ENCODE data around the gene MRFAP1.

MRFAP1 gene

GRCh38 chr4:6640292-6641163, at the start of gene MRFAP1:
Gene MRFAP1, plus strand, starts transcription at chr4:6640685. Its CDS starts 178 bp downstream, at chr4:6640863.
- TF ChIP-seq, protein P1, sequence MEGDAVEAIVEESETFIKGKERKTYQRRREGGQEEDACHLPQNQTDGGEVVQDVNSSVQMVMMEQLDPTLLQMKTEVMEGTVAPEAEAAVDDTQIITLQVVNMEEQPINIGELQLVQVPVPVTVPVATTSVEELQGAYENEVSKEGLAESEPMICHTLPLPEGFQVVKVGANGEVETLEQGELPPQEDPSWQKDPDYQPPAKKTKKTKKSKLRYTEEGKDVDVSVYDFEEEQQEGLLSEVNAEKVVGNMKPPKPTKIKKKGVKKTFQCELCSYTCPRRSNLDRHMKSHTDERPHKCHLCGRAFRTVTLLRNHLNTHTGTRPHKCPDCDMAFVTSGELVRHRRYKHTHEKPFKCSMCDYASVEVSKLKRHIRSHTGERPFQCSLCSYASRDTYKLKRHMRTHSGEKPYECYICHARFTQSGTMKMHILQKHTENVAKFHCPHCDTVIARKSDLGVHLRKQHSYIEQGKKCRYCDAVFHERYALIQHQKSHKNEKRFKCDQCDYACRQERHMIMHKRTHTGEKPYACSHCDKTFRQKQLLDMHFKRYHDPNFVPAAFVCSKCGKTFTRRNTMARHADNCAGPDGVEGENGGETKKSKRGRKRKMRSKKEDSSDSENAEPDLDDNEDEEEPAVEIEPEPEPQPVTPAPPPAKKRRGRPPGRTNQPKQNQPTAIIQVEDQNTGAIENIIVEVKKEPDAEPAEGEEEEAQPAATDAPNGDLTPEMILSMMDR (IDR thresholded peaks at IDR 0.05; ENCODE audit: low read depth, low read length, missing control alignments) = no peak
- in situ Hi-C loops (cut with HindIII; ENCODE audit: low sequenced_read_pairs) = loop anchor here (5.0 kb wide), 1 partner anchor 38 kb away; no protein-coding TSS in a partner anchor
- peak within 1 kb of the TSS; percentile 68 for H3K4me3 ChIP-seq (ENCODE audit: low read depth, low read length)
- DNase-seq (ENCODE audit: low read depth) = peak; percentile 86

- H3K4me3 ChIP-seq (ENCODE audit: low read depth, low read length) = no peak overlapping the region
- in situ Hi-C loops (cut with HindIII; ENCODE audit: low sequenced_read_pairs) = loop anchor here (10.0 kb wide), 1 partner anchor 73 kb away; no protein-coding TSS in a partner anchor
- TF ChIP-seq, protein P1 (IDR thresholded peaks at IDR 0.05; ENCODE audit: low read depth, low read length, missing control alignments) = no peak
- no peak for DNase-seq (ENCODE audit: low read depth)
These were observed 49.2 kb upstream of the MRFAP1 start for GRCh38 chr4:6591313-6591712.

DNA sequence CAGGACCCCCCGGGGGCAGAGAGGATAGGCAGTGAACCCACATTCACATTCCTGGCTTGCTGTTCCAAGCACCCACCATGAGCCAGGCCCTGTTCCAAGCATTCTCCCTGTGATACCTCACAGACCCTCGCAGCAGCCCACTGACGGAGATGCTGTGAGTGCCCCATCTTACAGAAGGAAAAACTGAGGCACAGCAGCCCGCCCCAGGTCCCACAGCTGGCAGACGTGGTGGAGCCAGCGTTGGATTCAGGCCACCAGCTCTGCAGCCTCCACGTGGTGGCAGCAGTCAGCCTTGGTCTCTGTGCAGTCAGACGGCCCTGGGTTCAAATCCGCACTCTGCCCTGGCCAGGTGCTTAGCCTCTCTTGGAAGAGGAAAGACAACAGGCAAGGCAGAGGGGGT, 48.7 kb upstream of the MRFAP1 start:
- DNase-seq (ENCODE audit: low read depth) = no peak
- in situ Hi-C loops (cut with HindIII; ENCODE audit: low sequenced_read_pairs) = loop anchor here (10.0 kb wide), 1 partner anchor 73 kb away; no protein-coding TSS in a partner anchor
- TF ChIP-seq, protein P1 (IDR thresholded peaks at IDR 0.05; ENCODE audit: low read depth, low read length, missing control alignments) = no peak
- H3K4me3 ChIP-seq (ENCODE audit: low read depth, low read length) = no peak overlapping the region

GRCh38 chr4:6592804-6593563, 47.5 kb upstream of the MRFAP1 start:
- no peak overlapping the region for H3K4me3 ChIP-seq (ENCODE audit: low read depth, low read length)
- in situ Hi-C loops (cut with HindIII; ENCODE audit: low sequenced_read_pairs) = loop anchor here (10.0 kb wide), 1 partner anchor 72 kb away; no protein-coding TSS in a partner anchor
- TF ChIP-seq, protein P1 (IDR thresholded peaks at IDR 0.05; ENCODE audit: low read depth, low read length, missing control alignments) = no peak
- no peak for DNase-seq (ENCODE audit: low read depth)

DNA sequence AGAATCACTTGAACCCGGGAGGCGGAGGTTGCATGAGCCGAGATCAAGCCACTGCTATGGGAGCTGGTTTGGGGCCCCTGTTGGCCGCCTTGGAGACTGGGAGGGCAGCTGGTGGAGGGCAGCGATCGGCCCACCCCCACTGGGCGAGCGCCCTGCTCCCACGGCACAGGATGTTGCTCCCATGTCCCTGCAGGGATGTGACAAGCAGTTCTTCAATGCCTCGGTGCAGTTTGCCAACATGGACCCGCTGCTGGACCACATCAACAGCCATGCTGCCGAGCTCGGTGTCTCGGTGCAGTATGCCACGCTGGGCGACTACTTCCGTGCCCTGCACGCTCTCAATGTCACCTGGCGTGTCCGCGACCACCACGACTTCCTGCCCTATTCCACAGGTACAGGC, 46.1 kb upstream of the MRFAP1 start:
- TF ChIP-seq, protein P1 (IDR thresholded peaks at IDR 0.05; ENCODE audit: low read depth, low read length, missing control alignments) = no peak
- H3K4me3 ChIP-seq (ENCODE audit: low read depth, low read length) = no peak overlapping the region
- in situ Hi-C loops (cut with HindIII; ENCODE audit: low sequenced_read_pairs) = loop anchor here (10.0 kb wide), 1 partner anchor 70 kb away; no protein-coding TSS in a partner anchor
- no peak for DNase-seq (ENCODE audit: low read depth)

GRCh38 chr4:6594826-6595355, 45.6 kb upstream of the MRFAP1 start:
- TF ChIP-seq, protein P1 (IDR thresholded peaks at IDR 0.05; ENCODE audit: low read depth, low read length, missing control alignments) = no peak

More at GRCh38 chr4:6594826-6595355, 45.6 kb upstream of the MRFAP1 start:
- in situ Hi-C loops (cut with HindIII; ENCODE audit: low sequenced_read_pairs) = loop anchor here (10.0 kb wide), 1 partner anchor 70 kb away; no protein-coding TSS in a partner anchor
- no peak overlapping the region for H3K4me3 ChIP-seq (ENCODE audit: low read depth, low read length)
- no peak for DNase-seq (ENCODE audit: low read depth)

All from astrocyte of the cerebellum (primary cell).